RWPE2 (cell line): Measurements from ENCODE around the gene VANGL2.
A peak's percentile ranks its signal among the peaks of the same experiment; 100 is the strongest.
"Not testable (repeated sequence)": the region's sequence is repeated elsewhere in the genome, so short reads cannot be mapped to it uniquely, and the experiment has no call there.

ENCODE experiments used
- ATAC-seq: fragments of 200-7000 bp; cut with Tn5 transposase; 3 replicates; pipeline ENCODE4 v1.9.1; 2021; ENCODE audit warnings: low read depth
- DNase-seq: peaks from one replicate; pipeline ENCODE4 v3.0.0-alpha.2; 2020; ENCODE audit warnings: low spot score
- H3K27ac ChIP-seq: fragments of 450-650 bp; 2 replicates; pipeline ENCODE4 v1.5.1; 2017; ENCODE audit warnings: mild to moderate bottlenecking; ENCODE audit not compliant: poor library complexity, severe bottlenecking
- H3K27me3 ChIP-seq: fragments of 250-450 bp; sonication (Bioruptor Pico); 2 replicates; pipeline ENCODE4 v1.5.1; 2021; ENCODE audit warnings: mild to moderate bottlenecking, moderate library complexity; ENCODE audit not compliant: insufficient read depth, poor library complexity, severe bottlenecking
- H3K36me3 ChIP-seq: fragments of 250-450 bp; sonication (Bioruptor Pico); 2 replicates; pipeline ENCODE4 v1.5.1; 2020; ENCODE audit warnings: low read depth, mild to moderate bottlenecking, moderate library complexity
- H3K4me1 ChIP-seq: fragments of 250-450 bp; sonication (Bioruptor Pico); 2 replicates; pipeline ENCODE4 v1.5.1; 2021; ENCODE audit warnings: mild to moderate bottlenecking, moderate library complexity; ENCODE audit not compliant: insufficient read depth, poor library complexity, severe bottlenecking
- H3K4me3 ChIP-seq: fragments of 250-450 bp; sonication (Bioruptor Pico); 2 replicates; pipeline ENCODE4 v1.5.1; 2021; ENCODE audit warnings: mild to moderate bottlenecking, moderate library complexity; ENCODE audit not compliant: severe bottlenecking
- H3K9me3 ChIP-seq: fragments of 250-450 bp; sonication (Bioruptor Pico); 2 replicates; pipeline ENCODE4 v1.5.1; 2021; ENCODE audit warnings: mild to moderate bottlenecking, moderate library complexity; ENCODE audit not compliant: severe bottlenecking
- CTCF ChIP-seq: fragments of 450-650 bp; IDR thresholded peaks from one replicate; pipeline ENCODE4 v1.5.1; 2017; ENCODE audit warnings: mild to moderate bottlenecking, moderate library complexity; ENCODE audit not compliant: poor library complexity, severe bottlenecking

Gene VANGL2

GRCh38 chr1:160374306-160375110 lies 25.9 kb upstream of the VANGL2 start:
- no peak for TF ChIP-seq CTCF
- H3K4me1 ChIP-seq = peaks cover 9% of the 10 kb centered on the region
- no peaks in the 10 kb centered on the region for H3K36me3 ChIP-seq
- no peaks in the 10 kb centered on the region for H3K9me3 ChIP-seq
- H3K27ac ChIP-seq = no peak overlapping the region
- ATAC-seq (no peak), DNase-seq (no peak)
- no peak overlapping the region for H3K4me3 ChIP-seq
- H3K27me3 ChIP-seq = no peaks in the 10 kb centered on the region

- Histone ChIP-seq H3K4me1 (peaks cover 9% of the 10 kb centered on the region), H3K9me3 (no peaks in the 10 kb centered on the region), H3K27ac (no peak overlapping the region), H3K4me3 (no peak overlapping the region), H3K36me3 (no peaks in the 10 kb centered on the region), H3K27me3 (no peaks in the 10 kb centered on the region)
- no peak for TF ChIP-seq CTCF
- DNase-seq = no peak
- peak; percentile 7; the same call in 1 of the 3 replicates for ATAC-seq
Observed at GRCh38 chr1:160375788-160376524, 24.4 kb upstream of the VANGL2 start.

GRCh38 chr1:160376525-160377131 lies 23.7 kb upstream of the VANGL2 start:
- Histone ChIP-seq H3K27ac (no peak overlapping the region), H3K27me3 (no peaks in the 10 kb centered on the region), H3K9me3 (no peaks in the 10 kb centered on the region), H3K4me1 (peaks cover 9% of the 10 kb centered on the region), H3K4me3 (no peak overlapping the region), H3K36me3 (no peaks in the 10 kb centered on the region)
- peak; percentile 81 for TF ChIP-seq CTCF
- DNase-seq (no peak), ATAC-seq (peak; percentile 48; the same call in 2 of the 3 replicates)

GRCh38 chr1:160377585-160378206 lies 22.7 kb upstream of the VANGL2 start:
- no peak for DNase-seq
- ATAC-seq = peak; percentile 68
- TF ChIP-seq CTCF = no peak
- Histone ChIP-seq H3K4me3 (no peak overlapping the region), H3K27ac (no peak overlapping the region), H3K4me1 (peaks cover 9% of the 10 kb centered on the region), H3K9me3 (no peaks in the 10 kb centered on the region), H3K36me3 (no peaks in the 10 kb centered on the region), H3K27me3 (no peaks in the 10 kb centered on the region)

- not testable (repeated sequence) for H3K4me1 ChIP-seq, H3K27me3 ChIP-seq, H3K36me3 ChIP-seq, H3K27ac ChIP-seq, H3K9me3 ChIP-seq, H3K4me3 ChIP-seq, DNase-seq, ATAC-seq
Observed at GRCh38 chr1:160384812-160385211, 15.6 kb upstream of the VANGL2 start.

GRCh38 chr1:160388406-160388805 lies 12.0 kb upstream of the VANGL2 start:
- not testable (repeated sequence) for H3K27ac ChIP-seq, H3K36me3 ChIP-seq, H3K4me3 ChIP-seq, DNase-seq, H3K9me3 ChIP-seq, H3K4me1 ChIP-seq, ATAC-seq, H3K27me3 ChIP-seq
